ENCODE measurements around the gene IFNL3.

- TF ChIP-seq CTCF (IDR thresholded peaks at IDR 0.05; ENCODE audit: insufficient read depth, low read depth, low read length) (no peak), EZH2 (IDR thresholded peaks at IDR 0.05; ENCODE audit: insufficient read depth, low read length) (no peak)
These were observed 47.0 kb downstream of the IFNL3 start for GRCh38 chr19:39197808-39198207.

All from astrocyte (in vitro differentiated cells and primary cell).